Left hindlimb (tissue), 1 donor: Measurements from ENCODE around the gene CFTR.

Experiments used
- DNase-seq: peaks from one replicate; pipeline ENCODE4 v3.0.0-alpha.2; 2018

The CFTR gene

GRCh38 chr7:117590191-117590590 is 110.4 kb downstream of the CFTR start:
- DNase-seq = no peak

GRCh38 chr7:117592011-117592635 is 112.3 kb downstream of the CFTR start:
- no peak for DNase-seq

GRCh38 chr7:117596134-117596533 is 116.3 kb downstream of the CFTR start:
- no peak for DNase-seq

- no peak for DNase-seq
These were observed 117.9 kb downstream of the CFTR start for GRCh38 chr7:117597755-117598154.

GRCh38 chr7:117600911-117601310 is 121.1 kb downstream of the CFTR start:
- DNase-seq = no peak

- no peak for DNase-seq
These were observed 123.8 kb downstream of the CFTR start for GRCh38 chr7:117603627-117604026.

- DNase-seq = no peak
These were observed 125.9 kb downstream of the CFTR start for GRCh38 chr7:117605712-117606111.

- no peak for DNase-seq
These were observed 126.3 kb downstream of the CFTR start for GRCh38 chr7:117606132-117606531.

GRCh38 chr7:117610396-117610795 is 130.6 kb downstream of the CFTR start:
- DNase-seq = no peak

GRCh38 chr7:117612637-117613036 is 132.8 kb downstream of the CFTR start:
- DNase-seq = no peak

- DNase-seq = no peak
These were observed 136.9 kb downstream of the CFTR start for GRCh38 chr7:117616694-117617093.

GRCh38 chr7:117619681-117620080 is 139.9 kb downstream of the CFTR start:
- no peak for DNase-seq

- DNase-seq = no peak
These were observed 141.3 kb downstream of the CFTR start for GRCh38 chr7:117621075-117621618.

- no peak for DNase-seq
These were observed 143.8 kb downstream of the CFTR start for GRCh38 chr7:117623606-117624005.

GRCh38 chr7:117630501-117630900 is 150.7 kb downstream of the CFTR start:
- no peak for DNase-seq

GRCh38 chr7:117630907-117631564 is 151.2 kb downstream of the CFTR start:
- DNase-seq = no peak

- DNase-seq = no peak
These were observed 151.8 kb downstream of the CFTR start for GRCh38 chr7:117631652-117632051.

GRCh38 chr7:117637937-117638336 is 158.1 kb downstream of the CFTR start:
- no peak for DNase-seq

GRCh38 chr7:117639966-117640365 is 160.1 kb downstream of the CFTR start:
- no peak for DNase-seq

- DNase-seq = no peak
These were observed 160.6 kb downstream of the CFTR start for GRCh38 chr7:117640465-117640864.

- no peak for DNase-seq
These were observed 165.8 kb downstream of the CFTR start for GRCh38 chr7:117645481-117646165.

GRCh38 chr7:117648203-117648866 is 168.5 kb downstream of the CFTR start:
- DNase-seq = no peak

- no peak for DNase-seq
These were observed 173.3 kb downstream of the CFTR start for GRCh38 chr7:117652943-117653680.
